RWPE2 (cell line): ENCODE data around the gene HEBP1.

Source experiments
- ATAC-seq: fragments of 200-7000 bp; cut with Tn5 transposase; 3 replicates; pipeline ENCODE4 v1.9.1; 2021; ENCODE audit warnings: low read depth
- DNase-seq: peaks from one replicate; pipeline ENCODE4 v3.0.0-alpha.2; 2020; ENCODE audit warnings: low spot score
- H3K27ac ChIP-seq: fragments of 450-650 bp; 2 replicates; pipeline ENCODE4 v1.5.1; 2017; ENCODE audit warnings: mild to moderate bottlenecking; ENCODE audit not compliant: poor library complexity, severe bottlenecking
- H3K27me3 ChIP-seq: fragments of 250-450 bp; sonication (Bioruptor Pico); 2 replicates; pipeline ENCODE4 v1.5.1; 2021; ENCODE audit warnings: mild to moderate bottlenecking, moderate library complexity; ENCODE audit not compliant: insufficient read depth, poor library complexity, severe bottlenecking
- H3K36me3 ChIP-seq: fragments of 250-450 bp; sonication (Bioruptor Pico); 2 replicates; pipeline ENCODE4 v1.5.1; 2020; ENCODE audit warnings: low read depth, mild to moderate bottlenecking, moderate library complexity
- H3K4me1 ChIP-seq: fragments of 250-450 bp; sonication (Bioruptor Pico); 2 replicates; pipeline ENCODE4 v1.5.1; 2021; ENCODE audit warnings: mild to moderate bottlenecking, moderate library complexity; ENCODE audit not compliant: insufficient read depth, poor library complexity, severe bottlenecking
- H3K4me3 ChIP-seq: fragments of 250-450 bp; sonication (Bioruptor Pico); 2 replicates; pipeline ENCODE4 v1.5.1; 2021; ENCODE audit warnings: mild to moderate bottlenecking, moderate library complexity; ENCODE audit not compliant: severe bottlenecking
- H3K9me3 ChIP-seq: fragments of 250-450 bp; sonication (Bioruptor Pico); 2 replicates; pipeline ENCODE4 v1.5.1; 2021; ENCODE audit warnings: mild to moderate bottlenecking, moderate library complexity; ENCODE audit not compliant: severe bottlenecking
- TF ChIP-seq, protein P1 (sequence below): fragments of 450-650 bp; IDR thresholded peaks from one replicate; pipeline ENCODE4 v1.5.1; 2017; ENCODE audit warnings: mild to moderate bottlenecking, moderate library complexity; ENCODE audit not compliant: poor library complexity, severe bottlenecking

HEBP1 gene

DNA sequence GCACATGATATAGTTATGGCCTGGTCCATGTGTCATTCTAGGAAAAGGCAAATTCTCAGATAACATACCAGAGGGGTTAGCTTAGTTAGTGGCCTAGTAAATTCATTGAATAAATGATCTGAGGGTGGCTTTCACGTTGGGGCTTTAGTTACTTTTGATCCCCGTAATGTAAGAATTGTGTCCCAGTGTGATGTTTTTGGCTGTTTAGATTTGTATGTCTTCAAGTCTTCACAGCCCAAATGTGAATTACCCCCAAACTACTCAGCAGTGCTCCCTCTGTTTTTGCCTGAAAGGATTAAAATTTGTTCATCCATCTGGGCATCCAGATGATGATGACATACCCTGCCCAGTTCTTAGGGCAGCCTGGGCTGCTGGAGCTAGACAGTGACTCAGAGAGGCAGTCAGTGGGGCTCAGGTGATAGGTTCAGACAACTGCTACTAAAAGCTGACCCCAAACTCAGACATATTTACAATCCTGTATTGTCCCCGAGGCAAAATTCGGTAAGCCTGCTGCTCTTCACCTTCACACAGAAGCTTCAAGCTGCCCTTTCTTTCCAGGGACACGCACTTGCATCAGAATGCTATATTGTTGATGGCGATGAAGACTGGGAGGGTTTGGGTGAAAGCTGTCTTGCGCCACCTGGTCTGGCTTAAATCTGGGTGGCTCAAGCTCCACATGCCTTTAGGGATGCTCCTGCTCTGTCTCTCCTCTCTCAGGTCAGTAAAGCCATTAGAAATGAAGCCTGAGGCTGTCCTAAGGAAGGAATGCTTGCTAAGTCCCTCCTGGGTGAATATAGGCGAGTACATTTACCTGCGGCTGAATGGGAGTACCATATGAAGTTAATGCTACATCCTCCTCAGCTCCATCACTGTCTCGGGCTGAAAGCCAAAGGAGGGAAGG lies 58.4 kb downstream of the HEBP1 start:
- H3K27ac ChIP-seq = no peak overlapping the region
- no peaks in the 10 kb centered on the region for H3K9me3 ChIP-seq
- TF ChIP-seq, protein P1, sequence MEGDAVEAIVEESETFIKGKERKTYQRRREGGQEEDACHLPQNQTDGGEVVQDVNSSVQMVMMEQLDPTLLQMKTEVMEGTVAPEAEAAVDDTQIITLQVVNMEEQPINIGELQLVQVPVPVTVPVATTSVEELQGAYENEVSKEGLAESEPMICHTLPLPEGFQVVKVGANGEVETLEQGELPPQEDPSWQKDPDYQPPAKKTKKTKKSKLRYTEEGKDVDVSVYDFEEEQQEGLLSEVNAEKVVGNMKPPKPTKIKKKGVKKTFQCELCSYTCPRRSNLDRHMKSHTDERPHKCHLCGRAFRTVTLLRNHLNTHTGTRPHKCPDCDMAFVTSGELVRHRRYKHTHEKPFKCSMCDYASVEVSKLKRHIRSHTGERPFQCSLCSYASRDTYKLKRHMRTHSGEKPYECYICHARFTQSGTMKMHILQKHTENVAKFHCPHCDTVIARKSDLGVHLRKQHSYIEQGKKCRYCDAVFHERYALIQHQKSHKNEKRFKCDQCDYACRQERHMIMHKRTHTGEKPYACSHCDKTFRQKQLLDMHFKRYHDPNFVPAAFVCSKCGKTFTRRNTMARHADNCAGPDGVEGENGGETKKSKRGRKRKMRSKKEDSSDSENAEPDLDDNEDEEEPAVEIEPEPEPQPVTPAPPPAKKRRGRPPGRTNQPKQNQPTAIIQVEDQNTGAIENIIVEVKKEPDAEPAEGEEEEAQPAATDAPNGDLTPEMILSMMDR = no peak
- H3K27me3 ChIP-seq = no peaks in the 10 kb centered on the region
- no peaks in the 10 kb centered on the region for H3K4me1 ChIP-seq
- H3K4me3 ChIP-seq = no peak overlapping the region
- DNase-seq = no peak
- no peaks in the 10 kb centered on the region for H3K36me3 ChIP-seq
- no peak for ATAC-seq

DNA sequence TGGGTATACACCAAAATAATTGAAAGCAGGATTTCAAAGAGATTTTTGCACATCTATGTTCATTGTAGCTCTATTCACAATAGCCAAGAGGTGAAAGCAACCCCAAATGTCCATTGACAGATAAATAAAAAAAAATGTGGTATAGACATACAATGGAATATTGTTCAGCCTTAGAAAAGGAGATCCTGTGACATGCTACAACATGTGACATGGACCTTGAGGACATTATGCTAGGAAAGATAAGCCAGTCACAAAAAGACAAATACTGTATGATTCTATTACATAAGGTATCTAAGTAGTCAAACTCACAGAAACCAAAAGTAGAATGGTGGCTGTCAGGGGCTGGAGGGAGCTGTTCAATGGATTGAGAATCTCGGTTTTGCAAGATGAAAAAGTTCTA lies 60.2 kb downstream of the HEBP1 start:
- Histone ChIP-seq H3K27me3 (no peaks in the 10 kb centered on the region), H3K36me3 (no peaks in the 10 kb centered on the region), H3K4me3 (no peak overlapping the region), H3K4me1 (no peaks in the 10 kb centered on the region), H3K27ac (no peak overlapping the region), H3K9me3 (no peaks in the 10 kb centered on the region)
- ATAC-seq = no peak
- DNase-seq = no peak
- TF ChIP-seq, protein P1 = no peak

DNA sequence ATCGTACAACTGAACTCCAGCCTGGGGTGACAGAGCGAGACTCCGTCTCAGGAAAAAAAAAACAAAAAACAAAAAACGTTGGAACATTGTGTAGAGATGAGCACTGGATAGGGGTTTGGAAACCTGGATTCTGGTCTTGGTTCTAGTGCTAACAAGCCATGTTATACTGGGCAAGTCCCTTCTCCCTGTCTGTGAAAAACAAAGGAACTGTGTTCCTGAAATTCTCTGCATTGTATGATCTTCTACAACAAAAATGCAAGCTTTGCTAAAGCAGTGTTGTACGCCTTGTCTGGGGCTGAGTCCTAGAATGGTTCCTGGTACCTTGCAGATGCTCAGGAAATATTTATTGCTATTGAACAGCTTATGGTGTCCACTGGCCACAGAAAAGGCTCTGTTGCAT lies 61.5 kb downstream of the HEBP1 start:
- DNase-seq (no peak), ATAC-seq (no peak)
- Histone ChIP-seq H3K9me3 (no peaks in the 10 kb centered on the region), H3K4me3 (no peak overlapping the region), H3K27ac (no peak overlapping the region), H3K27me3 (no peaks in the 10 kb centered on the region), H3K4me1 (no peaks in the 10 kb centered on the region), H3K36me3 (no peaks in the 10 kb centered on the region)
- TF ChIP-seq, protein P1 = no peak

DNA sequence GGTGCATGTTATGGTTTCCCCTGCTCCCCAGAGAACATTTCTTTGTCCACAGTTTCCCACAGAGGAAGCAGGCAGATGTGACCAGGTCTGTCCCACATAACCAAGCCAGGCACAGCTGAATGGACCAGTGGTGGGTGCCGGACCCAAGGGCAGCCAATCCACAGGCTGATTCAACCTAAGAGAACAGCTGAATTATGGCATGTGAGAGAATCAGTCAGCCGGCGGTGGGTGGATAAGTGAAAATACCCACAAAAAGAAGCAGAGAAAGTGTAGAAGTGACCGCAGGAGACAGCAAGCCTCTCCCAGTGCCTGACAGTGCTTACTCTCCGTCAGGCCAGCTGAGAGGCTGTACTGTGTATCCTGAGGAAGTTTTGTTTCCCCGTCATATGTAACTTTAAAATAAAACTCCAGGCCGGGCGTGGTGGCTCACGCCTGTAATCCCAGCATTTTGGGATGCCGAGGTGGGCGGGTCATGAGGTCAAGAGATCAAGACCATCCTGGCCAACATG lies 63.0 kb downstream of the HEBP1 start:
- no peak for ATAC-seq
- DNase-seq = no peak

More for the DNA sequence above, 63.0 kb downstream of the HEBP1 start:
- H3K9me3 ChIP-seq = no peaks in the 10 kb centered on the region
- no peaks in the 10 kb centered on the region for H3K27me3 ChIP-seq
- no peaks in the 10 kb centered on the region for H3K36me3 ChIP-seq
- H3K4me3 ChIP-seq = no peak overlapping the region
- no peak overlapping the region for H3K27ac ChIP-seq
- no peaks in the 10 kb centered on the region for H3K4me1 ChIP-seq
- TF ChIP-seq, protein P1 = no peak
